Colonic mucosa (tissue), 4 donors: ENCODE results near the gene BRINP2. TPM values are rescaled to one million over a fixed set of nuclear protein-coding genes. Genes with fewer than 3 reads are reported as not detected.

Source experiments
- DNase-seq: peaks from one replicate; pipeline ENCODE4 v3.0.0-alpha.2; 2020
- H3K27ac ChIP-seq: fragments of 200-600 bp; one replicate; pipeline ENCODE4 v1.8.0; 2021
- H3K27me3 ChIP-seq: fragments of 200-600 bp; one replicate; pipeline ENCODE4 v1.8.0; 2021
- H3K36me3 ChIP-seq: fragments of 200-600 bp; one replicate; pipeline ENCODE4 v1.8.0; 2021
- H3K4me1 ChIP-seq: fragments of 200-600 bp; one replicate; pipeline ENCODE4 v1.8.0; 2021; ENCODE audit warnings: mild to moderate bottlenecking
- H3K4me3 ChIP-seq: fragments of 200-600 bp; one replicate; pipeline ENCODE4 v1.8.0; 2021
- H3K9ac ChIP-seq, 2 donors: one replicate each; pipeline ENCODE4 v1.7.0; 2013; ENCODE audit warnings: control low read depth in 2 of 2, low read depth in 2 of 2, low read length in 2 of 2
- H3K9me3 ChIP-seq: fragments of 200-600 bp; one replicate; pipeline ENCODE4 v1.8.0; 2021
- intact Hi-C: fragments of 100-400 bp; cut with DNase I; formaldehyde crosslinking; loops from one replicate; pipeline ENCODE4 v1.14.1; 2022
- total RNA-seq, 2 donors: library from RNA; stranded (reverse); fragmentation: NEBNext Ultra II Directional in 1 of 2; extraction: Animal tissue kit (Norgen Biotek cat#: 25700) in 1 of 2; gene quantifications; one replicate each; pipeline ENCODE4 v1.2.1, GENCODE V29; 2021
- TF ChIP-seq, protein P1 (sequence below): fragments of 200-600 bp; IDR thresholded peaks from one replicate; pipeline ENCODE4 v1.8.0; 2022; ENCODE audit warnings: antibody characterized with exemption, mild to moderate bottlenecking
- donor health status: healthy.
- donor health status: DM: no; HTN: no; CAD: no.
- donor health status: DM: no; HTN: no; CAD: no.

BRINP2 gene
- total RNA-seq, 2 donors from 2014 or later, result not detected

DNA sequence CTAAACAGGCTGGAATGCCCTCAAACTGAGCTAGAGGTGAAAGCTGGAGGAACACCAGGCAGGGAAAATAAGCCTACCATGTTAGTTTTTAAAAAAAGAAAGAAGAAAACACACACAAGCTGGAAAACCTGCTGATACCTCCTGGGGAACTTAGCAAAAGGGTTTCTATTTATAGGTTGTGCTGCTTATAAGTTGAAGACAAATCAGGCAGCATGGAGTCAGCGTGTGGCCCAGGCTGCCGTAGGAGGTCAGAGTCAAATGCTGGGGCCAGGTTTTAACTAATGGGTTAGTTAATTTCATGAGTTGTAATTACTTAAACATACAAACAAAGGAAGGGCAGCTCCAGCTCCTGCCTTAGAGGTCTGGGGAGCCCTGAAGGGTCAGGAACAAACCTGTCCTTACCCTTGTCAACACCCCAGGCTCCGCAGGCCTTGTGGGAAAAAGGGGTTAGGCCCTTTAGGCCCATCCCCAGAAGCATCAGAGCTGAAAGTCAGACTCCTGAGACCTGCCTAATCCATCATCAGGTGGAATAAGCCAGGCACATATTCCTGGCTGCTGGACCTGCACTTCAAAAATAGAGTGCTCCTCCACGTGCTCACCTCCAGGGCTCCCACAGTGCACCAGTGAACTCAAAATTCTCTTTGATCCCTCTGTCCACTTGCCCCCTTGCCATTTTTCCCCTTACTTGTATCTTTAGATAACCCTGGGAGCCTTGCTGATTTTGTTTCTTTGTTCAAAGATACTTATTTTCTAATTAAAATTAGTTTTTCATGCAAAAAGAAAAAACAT is 59.7 kb downstream of the BRINP2 start:
- Histone ChIP-seq H3K4me1 (no peaks in the 10 kb centered on the region), H3K4me3 (no peak overlapping the region), H3K9ac (no peak overlapping the region), H3K27ac (no peak overlapping the region), H3K27me3 (no peaks in the 10 kb centered on the region), H3K36me3 (no peaks in the 10 kb centered on the region), H3K9me3 (no peaks in the 10 kb centered on the region)
- TF ChIP-seq, protein P1, sequence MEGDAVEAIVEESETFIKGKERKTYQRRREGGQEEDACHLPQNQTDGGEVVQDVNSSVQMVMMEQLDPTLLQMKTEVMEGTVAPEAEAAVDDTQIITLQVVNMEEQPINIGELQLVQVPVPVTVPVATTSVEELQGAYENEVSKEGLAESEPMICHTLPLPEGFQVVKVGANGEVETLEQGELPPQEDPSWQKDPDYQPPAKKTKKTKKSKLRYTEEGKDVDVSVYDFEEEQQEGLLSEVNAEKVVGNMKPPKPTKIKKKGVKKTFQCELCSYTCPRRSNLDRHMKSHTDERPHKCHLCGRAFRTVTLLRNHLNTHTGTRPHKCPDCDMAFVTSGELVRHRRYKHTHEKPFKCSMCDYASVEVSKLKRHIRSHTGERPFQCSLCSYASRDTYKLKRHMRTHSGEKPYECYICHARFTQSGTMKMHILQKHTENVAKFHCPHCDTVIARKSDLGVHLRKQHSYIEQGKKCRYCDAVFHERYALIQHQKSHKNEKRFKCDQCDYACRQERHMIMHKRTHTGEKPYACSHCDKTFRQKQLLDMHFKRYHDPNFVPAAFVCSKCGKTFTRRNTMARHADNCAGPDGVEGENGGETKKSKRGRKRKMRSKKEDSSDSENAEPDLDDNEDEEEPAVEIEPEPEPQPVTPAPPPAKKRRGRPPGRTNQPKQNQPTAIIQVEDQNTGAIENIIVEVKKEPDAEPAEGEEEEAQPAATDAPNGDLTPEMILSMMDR, result no peak
- no peak for DNase-seq
- intact Hi-C loops, result no loop called here

DNA sequence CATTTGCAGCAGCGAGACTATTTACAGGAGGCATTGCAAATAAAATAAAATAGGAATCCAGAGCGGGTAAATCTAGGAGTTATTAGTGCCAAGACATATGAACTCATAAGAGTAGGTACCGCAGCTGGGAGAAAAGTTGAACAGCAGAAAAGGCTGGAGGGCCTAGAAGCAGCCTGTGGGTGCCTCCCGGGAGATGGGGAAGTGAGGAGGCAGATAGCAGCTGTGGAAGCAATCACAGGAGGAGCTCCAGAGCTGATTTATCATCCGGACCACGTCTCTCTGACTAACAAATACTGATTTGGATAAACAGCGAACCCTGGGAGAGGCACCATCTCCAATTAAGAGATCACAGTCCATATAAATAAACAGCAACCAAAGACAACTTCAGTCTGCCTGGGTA is 64.6 kb downstream of the BRINP2 start:
- H3K27ac ChIP-seq, result no peak overlapping the region
- no peaks in the 10 kb centered on the region for H3K36me3 ChIP-seq
- no peak overlapping the region for H3K9ac ChIP-seq
- no peaks in the 10 kb centered on the region for H3K9me3 ChIP-seq
- TF ChIP-seq, protein P1, result no peak
- H3K27me3 ChIP-seq, result no peaks in the 10 kb centered on the region
- H3K4me3 ChIP-seq, result no peak overlapping the region
- H3K4me1 ChIP-seq, result no peaks in the 10 kb centered on the region
- intact Hi-C loops, result no loop called here
- DNase-seq, result no peak

DNA sequence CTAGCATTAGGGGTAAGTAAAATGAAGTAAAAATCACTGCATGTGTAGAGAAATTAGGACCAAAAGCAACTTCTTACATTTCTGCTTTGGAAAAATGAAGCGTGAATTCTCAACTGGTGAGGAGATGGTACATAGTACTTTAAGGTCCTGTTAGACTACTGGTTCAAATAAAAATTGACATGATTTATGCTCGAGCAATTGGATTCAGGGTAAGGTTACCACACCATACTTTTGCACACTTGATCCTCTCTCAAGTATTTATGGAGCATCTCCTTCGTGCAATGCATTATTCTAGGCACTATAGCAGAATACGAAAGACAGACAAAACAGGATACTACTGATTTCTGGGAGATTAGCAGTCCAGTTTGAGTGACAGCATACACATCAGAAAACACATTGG is 66.2 kb downstream of the BRINP2 start:
- intact Hi-C loops, result no loop called here

GRCh38 chr1:177238967-177239366 is 68.2 kb downstream of the BRINP2 start:
- no peak overlapping the region for H3K27ac ChIP-seq
- TF ChIP-seq, protein P1, result no peak
- H3K27me3 ChIP-seq, result no peaks in the 10 kb centered on the region
- H3K9me3 ChIP-seq, result no peaks in the 10 kb centered on the region
- no peaks in the 10 kb centered on the region for H3K36me3 ChIP-seq
- no peak for DNase-seq
- H3K4me1 ChIP-seq, result no peaks in the 10 kb centered on the region
- H3K4me3 ChIP-seq, result no peak overlapping the region
- no peak overlapping the region for H3K9ac ChIP-seq
- intact Hi-C loops, result no loop called here

More for the DNA sequence above, 66.2 kb downstream of the BRINP2 start:
- TF ChIP-seq, protein P1, result no peak
- no peak overlapping the region for H3K4me3 ChIP-seq
- DNase-seq, result no peak
- H3K27ac ChIP-seq, result no peak overlapping the region
- no peaks in the 10 kb centered on the region for H3K27me3 ChIP-seq
- H3K36me3 ChIP-seq, result no peaks in the 10 kb centered on the region
- H3K9me3 ChIP-seq, result no peaks in the 10 kb centered on the region
- no peak overlapping the region for H3K9ac ChIP-seq
- H3K4me1 ChIP-seq, result no peaks in the 10 kb centered on the region

DNA sequence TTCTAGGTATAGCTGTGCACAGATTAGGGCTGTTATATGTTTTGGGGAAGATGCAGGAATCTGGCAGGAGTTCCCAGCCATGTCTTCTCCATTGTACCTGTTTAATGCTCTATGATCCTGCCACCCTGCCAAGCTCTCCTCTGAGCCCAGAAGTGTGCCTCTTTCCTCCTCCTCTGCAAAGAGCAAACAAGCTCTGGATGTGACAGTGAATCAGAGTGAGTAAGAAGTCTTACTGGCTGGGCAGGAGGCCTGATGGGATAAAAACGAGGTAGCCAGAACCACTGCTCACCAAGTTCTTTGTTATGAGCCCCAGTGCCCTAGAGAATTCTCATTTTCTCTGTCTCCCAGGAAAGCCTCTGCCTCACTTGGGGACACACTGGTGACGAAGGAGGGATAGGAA is 69.0 kb downstream of the BRINP2 start:
- Histone ChIP-seq H3K9ac (no peak overlapping the region), H3K36me3 (no peaks in the 10 kb centered on the region), H3K27me3 (no peaks in the 10 kb centered on the region), H3K27ac (no peak overlapping the region), H3K4me3 (no peak overlapping the region), H3K9me3 (no peaks in the 10 kb centered on the region), H3K4me1 (no peaks in the 10 kb centered on the region)
- intact Hi-C loops, result no loop called here
- DNase-seq, result no peak
- TF ChIP-seq, protein P1, result no peak
